Hematopoietic multipotent progenitor cell treated with erythropoietin and hydrocortisone succinate and interleukin-3 and kit ligand, for 17 days (in vitro differentiated cells): ENCODE measurements around the gene F7.
A peak's percentile ranks its signal among the peaks of the same experiment; 100 is the strongest.

Source experiments
- DNase-seq: peaks from one replicate; pipeline ENCODE4 v3.0.0-alpha.2; 2015; ENCODE audit warnings: low spot score

Gene F7

GRCh38 chr13:113138792-113139551 is 33.4 kb downstream of the F7 start:
- DNase-seq = no peak

GRCh38 chr13:113139577-113139976 is 34.0 kb downstream of the F7 start:
- no peak for DNase-seq

GRCh38 chr13:113140677-113141600 is 35.3 kb downstream of the F7 start:
- no peak for DNase-seq

- DNase-seq = no peak
Measured at GRCh38 chr13:113141601-113141970, 36.0 kb downstream of the F7 start.

GRCh38 chr13:113142876-113143275 is 37.3 kb downstream of the F7 start:
- no peak for DNase-seq

GRCh38 chr13:113143466-113144254 is 38.1 kb downstream of the F7 start:
- no peak for DNase-seq

GRCh38 chr13:113144255-113144629 is 38.7 kb downstream of the F7 start:
- DNase-seq = no peak

GRCh38 chr13:113145496-113145895 is 39.9 kb downstream of the F7 start:
- no peak for DNase-seq

- no peak for DNase-seq
Measured at GRCh38 chr13:113145911-113146598, 40.5 kb downstream of the F7 start.

GRCh38 chr13:113146750-113147149 is 41.2 kb downstream of the F7 start:
- DNase-seq = no peak

- no peak for DNase-seq
Measured at GRCh38 chr13:113147206-113147605, 41.6 kb downstream of the F7 start.

GRCh38 chr13:113148407-113148806 is 42.8 kb downstream of the F7 start:
- DNase-seq = no peak

- DNase-seq = no peak
Measured at GRCh38 chr13:113148940-113149503, 43.4 kb downstream of the F7 start.

- no peak for DNase-seq
Measured at GRCh38 chr13:113149711-113150549, 44.3 kb downstream of the F7 start.

GRCh38 chr13:113150550-113151365 is 45.2 kb downstream of the F7 start:
- no peak for DNase-seq

- DNase-seq = peak; percentile 34
Measured at GRCh38 chr13:113151745-113152690, 46.4 kb downstream of the F7 start.

- no peak for DNase-seq
Measured at GRCh38 chr13:113152691-113152983, 47.0 kb downstream of the F7 start.

- peak; percentile 40 for DNase-seq
Measured at GRCh38 chr13:113152984-113153809, 47.6 kb downstream of the F7 start.
